ENCODE measurements around the gene CHST15.

CHST15 gene

DNA sequence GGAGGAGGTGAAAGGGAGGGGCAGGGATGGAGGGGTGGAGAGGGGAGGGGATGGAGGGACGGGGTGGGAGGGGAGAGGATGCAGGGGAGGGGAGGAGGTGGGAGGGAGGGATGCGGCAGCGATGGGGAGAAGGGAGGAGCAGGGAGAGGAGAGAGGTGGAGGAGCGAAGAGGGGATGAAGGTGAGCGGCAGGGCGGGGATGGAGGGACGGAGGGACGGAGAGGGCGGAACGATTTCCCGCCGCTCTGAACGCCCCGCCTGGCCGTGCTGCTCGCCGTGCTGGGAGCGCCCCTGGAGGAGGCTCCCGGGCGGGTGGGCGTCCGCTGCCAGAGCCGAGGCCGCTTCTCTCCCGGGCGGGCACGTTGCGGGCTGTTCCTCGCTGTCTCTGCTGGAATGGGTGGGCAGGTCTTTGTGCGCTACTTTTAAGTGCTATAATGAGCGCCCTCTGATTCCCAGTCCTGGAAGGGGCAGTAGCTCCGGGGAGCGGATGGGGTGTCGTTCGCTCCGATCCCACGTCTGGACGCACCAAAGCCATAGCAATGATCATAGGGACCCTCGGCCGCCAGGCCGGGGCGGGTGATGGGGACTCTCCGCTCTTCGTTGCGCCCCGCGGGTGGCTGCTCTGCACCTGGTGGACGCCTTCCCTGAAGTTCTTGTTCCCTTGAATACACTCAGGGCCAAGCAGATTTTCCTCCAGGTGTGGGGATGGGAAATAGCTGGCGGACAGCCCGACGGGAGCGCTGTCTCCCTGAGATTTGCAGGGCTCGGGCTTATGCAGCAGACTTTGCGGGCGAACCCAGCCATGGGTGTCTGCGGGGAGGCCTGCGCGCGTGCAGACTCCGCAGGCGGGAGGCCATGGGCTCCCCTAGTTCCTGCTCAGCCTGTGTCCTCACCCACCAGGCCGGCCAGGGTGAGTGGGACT, 120.7 kb downstream of the CHST15 start:
- DNase-seq, result no peak
- Histone ChIP-seq H3K9me3 (ENCODE audit: insufficient read depth, low read length, severe bottlenecking) (no peaks in the 10 kb centered on the region), H4K20me1 (ENCODE audit: insufficient read depth, low read length) (no peaks in the 10 kb centered on the region), H2AFZ (ENCODE audit: low read depth, low read length) (no peak overlapping the region), H3K36me3 (ENCODE audit: insufficient read depth, low read length) (no peaks in the 10 kb centered on the region), H3K27me3 (ENCODE audit: insufficient read depth, low read length, poor library complexity) (peaks cover 3% of the 10 kb centered on the region), H3K79me2 (ENCODE audit: insufficient read depth, low read length) (no peaks in the 10 kb centered on the region), H3K27ac (ENCODE audit: low read length) (no peak overlapping the region), H3K9ac (ENCODE audit: low read depth, low read length) (no peak overlapping the region), H3K4me3 (ENCODE audit: low read depth in 1 of 2, low read length in 2 of 2) (no peak overlapping the region), H3K4me2 (ENCODE audit: insufficient read depth, low read length) (no peak overlapping the region), H3K4me1 (ENCODE audit: insufficient read depth, low read length) (no peaks in the 10 kb centered on the region)
- no peak for TF ChIP-seq EZH2 (IDR thresholded peaks at IDR 0.05; ENCODE audit: borderline replicate concordance, low read depth, low read length, severe bottlenecking)
- TF ChIP-seq, protein P1, sequence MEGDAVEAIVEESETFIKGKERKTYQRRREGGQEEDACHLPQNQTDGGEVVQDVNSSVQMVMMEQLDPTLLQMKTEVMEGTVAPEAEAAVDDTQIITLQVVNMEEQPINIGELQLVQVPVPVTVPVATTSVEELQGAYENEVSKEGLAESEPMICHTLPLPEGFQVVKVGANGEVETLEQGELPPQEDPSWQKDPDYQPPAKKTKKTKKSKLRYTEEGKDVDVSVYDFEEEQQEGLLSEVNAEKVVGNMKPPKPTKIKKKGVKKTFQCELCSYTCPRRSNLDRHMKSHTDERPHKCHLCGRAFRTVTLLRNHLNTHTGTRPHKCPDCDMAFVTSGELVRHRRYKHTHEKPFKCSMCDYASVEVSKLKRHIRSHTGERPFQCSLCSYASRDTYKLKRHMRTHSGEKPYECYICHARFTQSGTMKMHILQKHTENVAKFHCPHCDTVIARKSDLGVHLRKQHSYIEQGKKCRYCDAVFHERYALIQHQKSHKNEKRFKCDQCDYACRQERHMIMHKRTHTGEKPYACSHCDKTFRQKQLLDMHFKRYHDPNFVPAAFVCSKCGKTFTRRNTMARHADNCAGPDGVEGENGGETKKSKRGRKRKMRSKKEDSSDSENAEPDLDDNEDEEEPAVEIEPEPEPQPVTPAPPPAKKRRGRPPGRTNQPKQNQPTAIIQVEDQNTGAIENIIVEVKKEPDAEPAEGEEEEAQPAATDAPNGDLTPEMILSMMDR (IDR thresholded peaks at IDR 0.05; ENCODE audit: borderline replicate concordance, extremely low read depth, low read length, poor library complexity, severe bottlenecking), result no peak
- no peak for ATAC-seq (ENCODE audit: insufficient read depth, low read depth)

DNA sequence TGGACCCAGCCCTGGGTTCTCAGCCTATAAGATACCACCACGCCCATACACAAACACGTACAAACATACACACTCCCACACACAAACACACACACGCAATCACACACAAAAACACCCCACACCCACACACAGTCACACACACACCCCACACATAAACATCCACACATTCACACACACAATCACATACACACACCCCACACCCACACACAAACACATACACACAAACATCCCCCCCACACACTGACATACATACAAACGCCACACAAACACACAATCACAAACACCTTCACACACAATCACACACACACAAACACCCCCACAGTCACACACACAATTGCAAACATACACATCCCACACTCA, 122.5 kb downstream of the CHST15 start:
- H3K4me3 ChIP-seq (ENCODE audit: low read depth in 1 of 2, low read length in 2 of 2), result no peak overlapping the region
- ATAC-seq (ENCODE audit: insufficient read depth, low read depth), result no peak
- H3K4me2 ChIP-seq (ENCODE audit: insufficient read depth, low read length), result no peak overlapping the region

DNA sequence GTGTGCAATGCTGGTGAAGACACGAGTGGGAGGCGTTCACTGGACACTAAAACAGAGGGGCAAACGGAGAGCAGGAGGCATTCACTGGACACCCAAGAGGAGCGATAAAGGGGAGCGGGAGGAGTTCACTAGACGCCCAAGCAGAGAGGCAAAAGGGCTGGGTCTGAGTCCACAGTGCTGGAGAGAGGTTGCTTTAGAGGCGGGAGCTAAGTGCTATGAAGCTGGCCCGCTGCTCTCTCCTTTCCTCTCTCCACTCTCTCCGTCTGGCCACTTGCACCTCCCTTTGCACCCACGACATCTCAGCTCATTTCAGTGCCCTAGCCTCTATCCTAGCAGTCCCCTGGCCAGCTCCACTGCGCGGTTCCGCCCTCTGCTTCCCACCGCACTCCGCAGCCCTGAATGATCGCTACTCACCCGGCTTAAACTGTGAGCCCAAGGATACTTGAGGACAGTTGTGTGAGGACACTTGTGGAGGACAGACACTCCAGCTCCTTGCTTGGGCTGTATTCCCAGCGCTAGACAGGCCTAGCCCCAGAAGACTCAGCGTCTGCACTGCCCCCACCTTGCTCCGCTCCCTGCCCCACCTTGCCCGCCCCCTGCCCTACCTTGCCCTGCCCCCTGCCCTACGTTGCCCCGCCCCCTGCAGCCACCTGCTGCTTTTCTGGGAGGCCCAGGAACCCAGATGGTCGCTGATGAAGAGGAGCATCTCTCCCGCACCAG, 123.0 kb downstream of the CHST15 start:
- Histone ChIP-seq H3K27ac (ENCODE audit: low read length) (no peak overlapping the region), H4K20me1 (ENCODE audit: insufficient read depth, low read length) (no peaks in the 10 kb centered on the region), H3K27me3 (ENCODE audit: insufficient read depth, low read length, poor library complexity) (peaks cover 3% of the 10 kb centered on the region), H3K4me1 (ENCODE audit: insufficient read depth, low read length) (0 out of 2 replicates have a peak, but pooled peaks cover 5% of the 10 kb centered on the region), H3K9ac (ENCODE audit: low read depth, low read length) (no peak overlapping the region), H3K9me3 (ENCODE audit: insufficient read depth, low read length, severe bottlenecking) (no peaks in the 10 kb centered on the region), H3K36me3 (ENCODE audit: insufficient read depth, low read length) (no peaks in the 10 kb centered on the region), H3K4me2 (ENCODE audit: insufficient read depth, low read length) (no peak overlapping the region), H2AFZ (ENCODE audit: low read depth, low read length) (no peak overlapping the region), H3K4me3 (ENCODE audit: low read depth in 1 of 2, low read length in 2 of 2) (no peak overlapping the region), H3K79me2 (ENCODE audit: insufficient read depth, low read length) (no peaks in the 10 kb centered on the region)
- TF ChIP-seq, protein P1 (IDR thresholded peaks at IDR 0.05; ENCODE audit: borderline replicate concordance, extremely low read depth, low read length, poor library complexity, severe bottlenecking), result no peak
- TF ChIP-seq EZH2 (IDR thresholded peaks at IDR 0.05; ENCODE audit: borderline replicate concordance, low read depth, low read length, severe bottlenecking), result no peak
- DNase-seq (no peak), ATAC-seq (ENCODE audit: insufficient read depth, low read depth) (no peak)

More for the DNA sequence above, 122.5 kb downstream of the CHST15 start:
- no peak for DNase-seq
- Histone ChIP-seq H3K36me3 (ENCODE audit: insufficient read depth, low read length) (no peaks in the 10 kb centered on the region), H3K27ac (ENCODE audit: low read length) (no peak overlapping the region), H2AFZ (ENCODE audit: low read depth, low read length) (no peak overlapping the region), H4K20me1 (ENCODE audit: insufficient read depth, low read length) (no peaks in the 10 kb centered on the region), H3K9ac (ENCODE audit: low read depth, low read length) (no peak overlapping the region), H3K79me2 (ENCODE audit: insufficient read depth, low read length) (no peaks in the 10 kb centered on the region), H3K9me3 (ENCODE audit: insufficient read depth, low read length, severe bottlenecking) (no peaks in the 10 kb centered on the region), H3K27me3 (ENCODE audit: insufficient read depth, low read length, poor library complexity) (peaks cover 3% of the 10 kb centered on the region), H3K4me1 (ENCODE audit: insufficient read depth, low read length) (0 out of 2 replicates have a peak, but pooled peaks cover 5% of the 10 kb centered on the region)
- no peak for TF ChIP-seq EZH2 (IDR thresholded peaks at IDR 0.05; ENCODE audit: borderline replicate concordance, low read depth, low read length, severe bottlenecking)
- TF ChIP-seq, protein P1 (IDR thresholded peaks at IDR 0.05; ENCODE audit: borderline replicate concordance, extremely low read depth, low read length, poor library complexity, severe bottlenecking), result no peak
